Measurements from ENCODE around the gene KLF17.
"Not testable (repeated sequence)": the region's sequence is repeated elsewhere in the genome, so short reads cannot be mapped to it uniquely, and the experiment has no call there.

KLF17 gene

DNA sequence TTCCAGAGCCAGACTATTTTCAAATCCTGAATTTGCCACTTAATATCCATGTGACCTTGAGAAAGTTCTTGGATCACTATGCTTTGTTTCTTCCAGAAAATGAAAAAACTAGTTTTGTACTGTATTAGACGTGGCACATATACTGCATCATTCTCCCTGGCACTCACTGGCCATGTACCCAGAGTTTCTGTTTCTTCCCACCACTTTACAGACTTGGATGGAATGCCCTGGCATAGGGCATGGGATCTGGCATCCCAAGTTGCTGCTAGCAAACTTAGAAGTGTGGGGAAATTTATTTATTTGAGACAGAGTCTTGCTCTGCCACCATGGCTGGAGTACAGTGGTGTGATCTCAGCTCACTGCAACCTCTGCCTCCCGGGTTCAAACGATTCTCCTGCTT lies 12.8 kb downstream of the KLF17 start:
- Histone ChIP-seq H3K9me3 (ENCODE audit: control insufficient read depth, insufficient read depth, low read length) (no peaks in the 10 kb centered on the region), H3K27ac (ENCODE audit: low read length) (no peak overlapping the region), H3K4me1 (ENCODE audit: control insufficient read depth, insufficient read depth, low read length) (no peaks in the 10 kb centered on the region), H3K27me3 (ENCODE audit: control insufficient read depth, insufficient read depth, low read length) (no peaks in the 10 kb centered on the region), H3K36me3 (ENCODE audit: control insufficient read depth, insufficient read depth, low read length) (no peaks in the 10 kb centered on the region), H3K4me3 (ENCODE audit: low read length) (no peak overlapping the region)
- no peak for DNase-seq (ENCODE audit: low read depth, low spot score)
- no CpG with 5 or more reads among the region's 3 CpGs for WGBS (ENCODE audit: insufficient coverage, insufficient read length)

DNA sequence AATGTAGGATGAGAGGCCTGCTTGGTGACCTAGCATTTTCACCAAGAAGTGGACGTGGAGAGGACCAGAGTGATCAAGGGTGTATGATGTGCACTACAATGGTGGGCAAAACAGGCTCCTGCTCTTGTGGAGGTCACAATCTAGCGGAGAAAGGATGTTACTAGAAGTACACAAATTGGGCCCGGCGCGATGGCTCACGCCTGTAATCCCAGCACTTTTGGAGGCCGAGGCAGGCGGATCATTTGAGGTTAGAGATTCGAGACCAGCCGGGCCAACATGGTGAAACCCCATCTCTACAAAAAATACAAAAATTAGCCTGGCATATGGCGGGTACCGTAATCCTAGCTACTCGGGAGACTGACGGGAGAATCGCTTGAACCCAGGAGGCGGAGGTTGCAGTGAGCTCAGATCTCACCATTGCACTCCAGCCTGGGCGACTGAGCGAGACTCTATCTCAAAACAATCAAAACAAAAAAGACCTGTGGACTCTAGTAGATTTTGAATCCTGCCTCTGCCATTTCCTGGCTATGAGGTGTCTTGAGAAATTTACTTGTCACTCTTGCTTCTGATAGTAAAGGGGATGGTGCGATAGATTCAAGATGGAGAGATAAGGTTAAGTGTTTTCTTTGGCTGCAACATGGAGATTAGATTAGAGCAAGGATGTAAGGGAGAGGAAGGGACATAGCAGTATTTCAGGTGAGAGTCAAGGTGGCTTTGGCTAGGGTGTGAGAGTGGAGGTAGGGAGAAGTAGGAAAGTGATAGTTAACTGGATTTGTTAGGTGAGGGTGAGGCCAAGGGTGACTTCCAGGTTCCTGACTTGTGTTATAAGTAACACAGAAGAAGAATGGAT lies 15.7 kb downstream of the KLF17 start:
- WGBS (ENCODE audit: insufficient coverage, insufficient read length): no CpG with 5 or more reads among the region's 19 CpGs
- DNase-seq (ENCODE audit: low read depth, low spot score): no peak
- no peak overlapping the region for H3K27ac ChIP-seq (ENCODE audit: low read length)

DNA sequence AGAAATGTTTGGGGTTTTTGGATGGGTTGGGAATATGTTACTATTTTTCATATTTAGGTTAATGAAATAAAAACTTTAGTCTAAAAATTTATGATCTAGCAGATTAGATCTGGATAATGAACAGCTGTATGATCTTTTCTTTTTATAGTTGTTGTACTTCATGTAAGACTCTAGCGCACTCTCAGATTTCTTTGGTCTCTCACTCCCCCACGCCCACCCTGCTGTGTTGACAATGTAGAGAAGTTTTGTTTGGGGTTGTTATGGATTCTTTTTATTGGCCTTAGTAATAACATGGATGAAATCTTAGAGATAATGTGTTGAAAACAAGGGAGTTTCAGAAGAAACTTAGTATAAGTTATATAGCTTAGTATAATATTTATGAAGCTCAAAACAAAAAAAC lies 17.3 kb downstream of the KLF17 start:
- H3K4me3 ChIP-seq (ENCODE audit: low read length): no peak overlapping the region
- WGBS (ENCODE audit: insufficient coverage, insufficient read length): no CpG with 5 or more reads among the region's 2 CpGs
- H3K36me3 ChIP-seq (ENCODE audit: control insufficient read depth, insufficient read depth, low read length): no peaks in the 10 kb centered on the region
- no peaks in the 10 kb centered on the region for H3K27me3 ChIP-seq (ENCODE audit: control insufficient read depth, insufficient read depth, low read length)
- H3K9me3 ChIP-seq (ENCODE audit: control insufficient read depth, insufficient read depth, low read length): no peaks in the 10 kb centered on the region
- H3K27ac ChIP-seq (ENCODE audit: low read length): no peak overlapping the region
- H3K4me1 ChIP-seq (ENCODE audit: control insufficient read depth, insufficient read depth, low read length): no peaks in the 10 kb centered on the region
- no peak for DNase-seq (ENCODE audit: low read depth, low spot score)

More for the DNA sequence above, 15.7 kb downstream of the KLF17 start:
- H3K4me1 ChIP-seq (ENCODE audit: control insufficient read depth, insufficient read depth, low read length): no peaks in the 10 kb centered on the region
- no peaks in the 10 kb centered on the region for H3K9me3 ChIP-seq (ENCODE audit: control insufficient read depth, insufficient read depth, low read length)
- no peaks in the 10 kb centered on the region for H3K27me3 ChIP-seq (ENCODE audit: control insufficient read depth, insufficient read depth, low read length)
- H3K4me3 ChIP-seq (ENCODE audit: low read length): no peak overlapping the region
- no peaks in the 10 kb centered on the region for H3K36me3 ChIP-seq (ENCODE audit: control insufficient read depth, insufficient read depth, low read length)

DNA sequence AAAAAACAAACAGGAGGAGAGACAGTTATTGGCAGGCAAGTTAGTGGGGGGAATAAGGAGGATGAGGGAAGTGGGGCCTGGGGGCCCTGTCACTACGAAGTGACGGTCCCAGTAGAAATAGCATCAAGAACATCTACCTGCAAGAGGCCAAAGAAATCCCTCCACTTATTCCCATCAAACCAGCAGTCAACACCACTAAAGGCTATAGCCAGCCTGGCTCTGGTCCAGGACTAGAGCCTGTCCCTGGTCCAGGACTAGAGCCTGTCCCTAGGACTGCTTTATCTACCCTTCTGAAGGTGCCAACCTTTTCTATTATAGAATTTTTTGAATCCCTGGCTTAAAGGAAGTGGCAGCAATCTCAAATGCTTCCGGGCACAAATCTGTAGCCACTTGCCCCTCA lies 19.6 kb downstream of the KLF17 start:
- Histone ChIP-seq H3K9me3 (ENCODE audit: control insufficient read depth, insufficient read depth, low read length) (no peaks in the 10 kb centered on the region), H3K4me3 (ENCODE audit: low read length) (no peak overlapping the region), H3K4me1 (ENCODE audit: control insufficient read depth, insufficient read depth, low read length) (no peaks in the 10 kb centered on the region), H3K27ac (ENCODE audit: low read length) (no peak overlapping the region), H3K36me3 (ENCODE audit: control insufficient read depth, insufficient read depth, low read length) (no peaks in the 10 kb centered on the region), H3K27me3 (ENCODE audit: control insufficient read depth, insufficient read depth, low read length) (no peaks in the 10 kb centered on the region)
- no CpG with 5 or more reads among the region's 3 CpGs for WGBS (ENCODE audit: insufficient coverage, insufficient read length)
- DNase-seq (ENCODE audit: low read depth, low spot score): no peak

DNA sequence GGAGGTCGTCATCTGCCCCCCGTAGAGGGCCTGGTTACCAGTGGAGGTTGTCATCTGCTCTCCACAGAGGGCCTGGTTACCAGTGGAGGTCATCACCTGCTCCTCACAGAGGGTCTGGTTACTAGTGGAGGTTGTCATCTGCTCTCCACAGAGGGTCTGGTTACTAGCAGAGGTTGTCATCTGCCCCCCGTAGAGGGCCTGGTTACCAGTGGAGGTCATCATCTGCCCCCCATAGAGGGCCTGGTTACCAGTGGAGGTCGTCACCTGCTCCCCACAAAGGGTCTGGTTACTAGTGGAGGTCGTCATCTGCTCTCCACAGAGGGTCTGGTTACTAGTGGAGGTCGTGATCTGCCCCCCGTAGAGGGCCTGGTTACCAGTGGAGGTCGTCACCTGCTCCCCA lies 20.9 kb downstream of the KLF17 start:
- not testable (repeated sequence) for H3K36me3 ChIP-seq (ENCODE audit: control insufficient read depth, insufficient read depth, low read length); H3K27me3 ChIP-seq (ENCODE audit: control insufficient read depth, insufficient read depth, low read length); H3K4me3 ChIP-seq (ENCODE audit: low read length); H3K4me1 ChIP-seq (ENCODE audit: control insufficient read depth, insufficient read depth, low read length); DNase-seq (ENCODE audit: low read depth, low spot score); H3K27ac ChIP-seq (ENCODE audit: low read length); H3K9me3 ChIP-seq (ENCODE audit: control insufficient read depth, insufficient read depth, low read length)
- no CpG with 5 or more reads among the region's 8 CpGs for WGBS (ENCODE audit: insufficient coverage, insufficient read length)

DNA sequence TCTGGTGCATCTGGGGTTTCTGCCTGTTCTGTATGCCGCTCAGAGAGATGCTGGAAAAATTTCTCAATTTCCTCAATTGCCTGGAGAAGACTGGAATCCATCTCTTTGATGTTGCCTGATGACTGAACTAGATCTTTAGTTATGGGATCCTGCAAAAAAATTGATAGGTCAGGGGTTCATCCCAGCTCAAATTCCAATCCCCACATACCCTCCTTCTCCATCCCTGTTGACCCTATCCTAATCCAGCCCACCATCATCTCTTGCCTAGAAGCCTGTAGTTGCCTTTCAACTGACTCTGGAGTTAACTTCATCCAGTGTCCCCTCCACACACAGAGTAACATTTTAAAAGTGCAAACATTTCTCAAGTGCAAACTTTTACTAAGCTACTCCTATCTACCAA lies 22.9 kb downstream of the KLF17 start, which contains the start of gene KLF18:
Gene KLF18 (minus strand): TSS at position 101 of the 400 bp plus-strand sequence. CDS start 0 bp downstream, at position 101.
- DNase-seq (ENCODE audit: low read depth, low spot score): no peak
- no peaks in the 10 kb centered on the region for H3K27me3 ChIP-seq (ENCODE audit: control insufficient read depth, insufficient read depth, low read length)
- peaks cover 1% of the 10 kb centered on the region; the same call in 1 of the 2 replicates for H3K9me3 ChIP-seq (ENCODE audit: control insufficient read depth, insufficient read depth, low read length)
- H3K4me1 ChIP-seq (ENCODE audit: control insufficient read depth, insufficient read depth, low read length): no peaks in the 10 kb centered on the region
- no peaks in the 10 kb centered on the region for H3K36me3 ChIP-seq (ENCODE audit: control insufficient read depth, insufficient read depth, low read length)
- no CpG with 5 or more reads among the region's 1 CpG for WGBS (ENCODE audit: insufficient coverage, insufficient read length)
- H3K4me3 ChIP-seq (ENCODE audit: low read length): no peak within 1 kb of the TSS
- no peak within 1 kb of the TSS for H3K27ac ChIP-seq (ENCODE audit: low read length)

DNA sequence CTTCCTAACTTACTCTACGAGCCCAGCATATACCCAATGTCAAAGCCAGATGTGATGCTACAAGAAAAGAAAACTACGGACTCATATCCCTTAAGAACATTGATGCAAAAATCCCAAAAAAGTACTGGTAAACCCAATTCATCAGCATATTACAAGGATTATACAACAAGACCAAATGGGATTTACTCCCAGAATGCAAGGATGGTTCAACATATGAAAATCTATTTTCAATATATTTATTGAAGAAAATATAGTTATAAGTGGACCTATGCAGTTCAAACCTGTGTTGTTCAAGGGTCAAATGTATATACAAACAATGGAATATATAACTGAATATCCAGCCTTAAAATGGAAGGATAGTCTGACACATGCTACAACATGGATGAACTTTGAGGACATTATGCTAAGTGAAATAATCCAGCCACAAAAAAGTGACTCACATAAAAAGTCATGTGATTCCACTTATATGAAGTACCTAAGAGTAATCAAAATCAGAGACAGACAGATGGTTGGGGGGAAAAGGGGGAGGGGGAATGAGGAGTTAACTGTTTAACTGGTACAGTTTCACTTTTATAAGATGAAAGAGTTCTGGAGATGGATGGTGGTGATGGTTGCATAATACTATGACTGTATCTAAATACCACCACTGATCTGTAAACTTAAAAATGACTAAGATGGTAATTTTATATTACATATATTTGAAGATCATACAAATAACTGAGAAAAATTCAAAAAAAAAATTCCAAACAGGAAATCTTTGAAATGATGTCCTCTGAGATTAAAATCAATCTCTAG lies 26.5 kb downstream of the KLF17 start:
- no peak for DNase-seq (ENCODE audit: low read depth, low spot score)
- Histone ChIP-seq H3K4me3 (ENCODE audit: low read length) (no peak overlapping the region), H3K27ac (ENCODE audit: low read length) (no peak overlapping the region), H3K4me1 (ENCODE audit: control insufficient read depth, insufficient read depth, low read length) (no peaks in the 10 kb centered on the region), H3K9me3 (ENCODE audit: control insufficient read depth, insufficient read depth, low read length) (peaks cover 1% of the 10 kb centered on the region; the same call in 1 of the 2 replicates), H3K27me3 (ENCODE audit: control insufficient read depth, insufficient read depth, low read length) (no peaks in the 10 kb centered on the region), H3K36me3 (ENCODE audit: control insufficient read depth, insufficient read depth, low read length) (no peaks in the 10 kb centered on the region)
- no CpG with 5 or more reads among the region's 2 CpGs for WGBS (ENCODE audit: insufficient coverage, insufficient read length)

DNA sequence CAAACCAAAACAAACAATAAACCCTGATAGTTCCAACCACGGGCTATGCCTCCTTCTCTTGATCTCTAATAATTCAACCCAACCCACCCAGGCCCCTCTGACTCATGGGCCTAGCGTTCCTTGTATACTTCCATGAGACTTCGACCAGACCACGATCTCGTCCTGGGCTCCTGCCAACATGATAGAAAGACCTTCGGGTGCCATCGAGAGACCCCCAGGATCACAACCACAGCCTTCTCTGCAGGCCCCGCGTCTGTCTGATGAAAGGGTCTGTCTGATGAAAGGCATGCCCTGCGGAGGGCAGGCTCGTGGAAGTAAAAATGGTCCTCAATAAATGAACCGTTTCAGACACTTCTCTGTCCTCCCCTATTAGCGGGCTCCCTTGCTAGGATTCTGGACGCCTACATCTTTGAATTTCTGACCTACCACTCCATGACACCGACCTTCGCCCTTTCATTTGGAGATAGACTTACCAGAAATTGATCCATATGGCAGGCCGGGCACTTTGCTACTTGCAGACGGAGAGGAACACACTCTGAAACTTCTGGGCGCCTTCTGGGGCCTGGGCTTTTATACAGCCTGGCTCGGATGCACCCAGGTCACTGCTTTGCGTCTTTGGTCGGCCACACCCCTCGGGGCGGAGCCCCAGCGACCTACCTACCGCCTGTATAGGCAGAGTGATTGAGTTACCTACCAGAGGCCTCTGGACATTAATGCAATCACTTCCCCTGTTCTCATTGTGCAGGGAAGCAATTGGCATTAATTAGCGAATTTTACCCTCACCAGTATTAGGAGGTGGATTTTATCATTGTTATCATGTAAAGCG lies 28.1 kb downstream of the KLF17 start:
- Histone ChIP-seq H3K27ac (ENCODE audit: low read length) (no peak overlapping the region), H3K9me3 (ENCODE audit: control insufficient read depth, insufficient read depth, low read length) (peaks cover 1% of the 10 kb centered on the region; the same call in 1 of the 2 replicates), H3K27me3 (ENCODE audit: control insufficient read depth, insufficient read depth, low read length) (no peaks in the 10 kb centered on the region), H3K4me1 (ENCODE audit: control insufficient read depth, insufficient read depth, low read length) (no peaks in the 10 kb centered on the region), H3K4me3 (ENCODE audit: low read length) (no peak overlapping the region), H3K36me3 (ENCODE audit: control insufficient read depth, insufficient read depth, low read length) (no peaks in the 10 kb centered on the region)
- no peak for DNase-seq (ENCODE audit: low read depth, low spot score)
- WGBS (ENCODE audit: insufficient coverage, insufficient read length): 100% methylated on average over 1 of the region's 28 CpGs

DNA sequence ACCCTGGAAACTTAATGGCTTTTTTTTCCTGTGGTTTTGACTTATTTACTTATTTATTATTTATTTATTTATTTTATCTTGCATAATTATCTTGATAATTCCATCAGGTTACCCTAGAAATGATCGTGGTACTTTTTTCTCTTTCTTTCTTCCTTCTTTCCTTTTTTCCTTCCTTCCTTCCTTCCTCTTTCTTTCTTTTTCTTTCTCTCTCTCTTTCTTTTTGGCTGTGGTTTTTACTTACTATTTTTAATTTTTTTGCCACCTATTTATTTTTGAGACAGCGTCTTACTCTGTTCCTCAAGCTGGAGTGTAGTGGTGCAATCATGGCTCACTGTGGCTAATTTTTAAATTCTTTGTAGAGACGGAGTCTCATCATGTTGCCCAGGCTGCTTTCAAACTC lies 29.0 kb downstream of the KLF17 start:
- Histone ChIP-seq H3K4me3 (ENCODE audit: low read length) (no peak overlapping the region), H3K36me3 (ENCODE audit: control insufficient read depth, insufficient read depth, low read length) (no peaks in the 10 kb centered on the region), H3K9me3 (ENCODE audit: control insufficient read depth, insufficient read depth, low read length) (peaks cover 1% of the 10 kb centered on the region; the same call in 1 of the 2 replicates), H3K27ac (ENCODE audit: low read length) (no peak overlapping the region), H3K27me3 (ENCODE audit: control insufficient read depth, insufficient read depth, low read length) (no peaks in the 10 kb centered on the region), H3K4me1 (ENCODE audit: control insufficient read depth, insufficient read depth, low read length) (no peaks in the 10 kb centered on the region)
- DNase-seq (ENCODE audit: low read depth, low spot score): no peak
- WGBS (ENCODE audit: insufficient coverage, insufficient read length): no CpG with 5 or more reads among the region's 3 CpGs

DNA sequence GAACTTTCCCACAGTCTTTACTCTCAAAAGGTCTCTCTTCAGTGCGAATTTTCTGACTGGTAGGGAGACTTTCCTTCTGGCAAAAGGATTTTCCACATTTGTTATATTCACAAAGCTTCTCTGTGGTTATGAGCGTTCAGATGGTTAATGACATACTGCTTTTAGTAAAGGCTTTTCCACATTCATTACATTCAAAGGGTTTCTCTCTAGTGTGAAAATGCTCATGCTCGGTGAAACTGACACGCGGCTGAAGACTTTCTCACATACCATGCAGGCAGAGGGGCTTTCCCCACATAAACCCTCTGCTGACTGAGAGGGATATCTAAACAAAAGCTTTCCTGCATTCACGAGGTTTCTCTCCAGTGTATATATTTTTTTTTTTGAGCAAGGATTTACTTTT lies 32.7 kb downstream of the KLF17 start:
- H3K27me3 ChIP-seq (ENCODE audit: control insufficient read depth, insufficient read depth, low read length): no peaks in the 10 kb centered on the region
- H3K4me1 ChIP-seq (ENCODE audit: control insufficient read depth, insufficient read depth, low read length): no peaks in the 10 kb centered on the region
- no peaks in the 10 kb centered on the region for H3K9me3 ChIP-seq (ENCODE audit: control insufficient read depth, insufficient read depth, low read length)
- no peak overlapping the region for H3K27ac ChIP-seq (ENCODE audit: low read length)
- DNase-seq (ENCODE audit: low read depth, low spot score): no peak
- no peak overlapping the region for H3K4me3 ChIP-seq (ENCODE audit: low read length)
- WGBS (ENCODE audit: insufficient coverage, insufficient read length): no CpG with 5 or more reads among the region's 6 CpGs
- H3K36me3 ChIP-seq (ENCODE audit: control insufficient read depth, insufficient read depth, low read length): no peaks in the 10 kb centered on the region

Measured in iPS DF 6.9 (cell line).